ENCODE measurements around the gene KDM4B.

DNA sequence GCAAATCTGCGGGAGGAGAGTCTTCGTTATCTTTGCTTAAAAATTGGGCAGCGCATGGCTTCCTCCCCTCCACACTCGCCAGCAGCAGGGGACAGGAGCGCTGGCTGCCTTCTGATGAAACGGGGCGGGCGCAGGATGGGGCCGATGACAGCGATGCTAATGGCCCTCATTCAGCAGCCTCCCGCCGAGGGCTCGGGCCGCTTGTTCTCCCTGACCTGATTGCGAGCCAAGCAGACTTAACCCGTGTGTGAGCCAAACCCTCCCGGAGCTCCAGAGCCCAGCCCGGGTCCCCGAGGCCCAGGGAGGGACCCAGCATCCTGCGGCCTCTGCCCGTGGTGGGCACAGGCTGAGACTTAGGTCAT is 90.3 kb downstream of the KDM4B start:
- TF ChIP-seq, protein P1, sequence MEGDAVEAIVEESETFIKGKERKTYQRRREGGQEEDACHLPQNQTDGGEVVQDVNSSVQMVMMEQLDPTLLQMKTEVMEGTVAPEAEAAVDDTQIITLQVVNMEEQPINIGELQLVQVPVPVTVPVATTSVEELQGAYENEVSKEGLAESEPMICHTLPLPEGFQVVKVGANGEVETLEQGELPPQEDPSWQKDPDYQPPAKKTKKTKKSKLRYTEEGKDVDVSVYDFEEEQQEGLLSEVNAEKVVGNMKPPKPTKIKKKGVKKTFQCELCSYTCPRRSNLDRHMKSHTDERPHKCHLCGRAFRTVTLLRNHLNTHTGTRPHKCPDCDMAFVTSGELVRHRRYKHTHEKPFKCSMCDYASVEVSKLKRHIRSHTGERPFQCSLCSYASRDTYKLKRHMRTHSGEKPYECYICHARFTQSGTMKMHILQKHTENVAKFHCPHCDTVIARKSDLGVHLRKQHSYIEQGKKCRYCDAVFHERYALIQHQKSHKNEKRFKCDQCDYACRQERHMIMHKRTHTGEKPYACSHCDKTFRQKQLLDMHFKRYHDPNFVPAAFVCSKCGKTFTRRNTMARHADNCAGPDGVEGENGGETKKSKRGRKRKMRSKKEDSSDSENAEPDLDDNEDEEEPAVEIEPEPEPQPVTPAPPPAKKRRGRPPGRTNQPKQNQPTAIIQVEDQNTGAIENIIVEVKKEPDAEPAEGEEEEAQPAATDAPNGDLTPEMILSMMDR (IDR thresholded peaks at IDR 0.05; ENCODE audit: low read depth, low read length, poor library complexity, severe bottlenecking), result no peak
- TF ChIP-seq EZH2phosphoT487 (IDR thresholded peaks at IDR 0.05; ENCODE audit: borderline replicate concordance, low read length), result no peak
